GM23338 (cell line): Measurements from ENCODE around the gene RAB40C. TPM values are rescaled to one million over a fixed set of nuclear protein-coding genes. Genes with fewer than 3 reads are reported as not detected.

Experiments
- ATAC-seq: fragments of 200-7000 bp; cut with Tn5 transposase; 3 replicates; pipeline ENCODE4 v1.9.1; 2020
- DNase-seq: peaks from one replicate; pipeline ENCODE4 v3.0.0-alpha.2; 2015; ENCODE audit warnings: low spot score
- H2AFZ ChIP-seq: fragments of 200-600 bp; sonication (generic); 2 replicates; pipeline ENCODE4 v1.8.0; 2016; ENCODE audit warnings: antibody characterized with exemption, mild to moderate bottlenecking, moderate library complexity
- H3F3A ChIP-seq: fragments of 200-600 bp; sonication (generic); replicated peaks from 2 replicates; pipeline ENCODE4 v1.8.0; 2017; ENCODE audit warnings: antibody characterized with exemption, mixed run types, low read depth
- H3K27ac ChIP-seq: fragments of 200-600 bp; sonication (generic); 2 replicates; pipeline ENCODE4 v1.6.1; 2016; ENCODE audit warnings: low read depth
- H3K27me3 ChIP-seq: fragments of 200-600 bp; sonication (generic); 2 replicates; pipeline ENCODE4 v1.8.0; 2016; ENCODE audit warnings: mild to moderate bottlenecking, mixed run types, moderate library complexity; ENCODE audit not compliant: insufficient read depth
- H3K36me3 ChIP-seq: fragments of 200-600 bp; sonication (generic); 2 replicates; pipeline ENCODE4 v1.8.0; 2016; ENCODE audit warnings: mild to moderate bottlenecking; ENCODE audit not compliant: insufficient read depth
- H3K4me1 ChIP-seq: fragments of 200-600 bp; sonication (generic); 2 replicates; pipeline ENCODE4 v1.8.0; 2016; ENCODE audit warnings: mild to moderate bottlenecking, moderate library complexity; ENCODE audit not compliant: insufficient read depth
- H3K4me2 ChIP-seq: fragments of 200-600 bp; sonication (generic); 2 replicates; pipeline ENCODE4 v1.7.1; 2017; ENCODE audit warnings: mixed run types
- H3K4me3 ChIP-seq: fragments of 200-600 bp; sonication (generic); 2 replicates; pipeline ENCODE4 v1.6.1; 2016; ENCODE audit warnings: mixed run types
- H3K79me2 ChIP-seq: fragments of 200-600 bp; sonication (generic); replicated peaks from 2 replicates; pipeline ENCODE4 v1.8.0; 2017; ENCODE audit warnings: mild to moderate bottlenecking; ENCODE audit not compliant: insufficient read depth
- H3K9me2 ChIP-seq: fragments of 200-600 bp; sonication (generic); 2 replicates; pipeline ENCODE4 v1.8.0; 2017; ENCODE audit not compliant: insufficient read depth
- H4K20me1 ChIP-seq: fragments of 200-600 bp; sonication (generic); replicated peaks from 2 replicates; pipeline ENCODE4 v1.8.0; 2017; ENCODE audit warnings: mild to moderate bottlenecking; ENCODE audit not compliant: insufficient read depth
- H3K27ac Mint-ChIP-seq: 2 replicates; pipeline ENCODE4 v1.8.0; 2020; ENCODE audit warnings: inconsistent platforms, mild to moderate bottlenecking, moderate library complexity, mixed read lengths
- H3K27me3 Mint-ChIP-seq: 3 replicates; pipeline ENCODE4 v1.8.0; 2022; ENCODE audit warnings: low read depth, mild to moderate bottlenecking, moderate library complexity, mixed read lengths, inconsistent platforms; ENCODE audit not compliant: insufficient read depth, poor library complexity
- H3K36me3 Mint-ChIP-seq: 3 replicates; pipeline ENCODE4 v1.8.0; 2021; ENCODE audit warnings: low read depth, mild to moderate bottlenecking, inconsistent platforms, moderate library complexity, mixed read lengths
- H3K4me1 Mint-ChIP-seq: 3 replicates; pipeline ENCODE4 v1.8.0; 2020; ENCODE audit warnings: mild to moderate bottlenecking, inconsistent platforms, mixed read lengths
- H3K4me3 Mint-ChIP-seq: 3 replicates; pipeline ENCODE4 v1.8.0; 2021; ENCODE audit warnings: moderate library complexity, mild to moderate bottlenecking, inconsistent platforms, mixed read lengths
- H3K9me3 Mint-ChIP-seq: 3 replicates; pipeline ENCODE4 v1.8.0; 2020; ENCODE audit warnings: moderate library complexity, mild to moderate bottlenecking, inconsistent platforms, mixed read lengths
- CTCF ChIP-seq, 2 experiments: fragments of 200-600 bp in 1 of 2; sonication (generic) in 1 of 2; conservative IDR thresholded peaks; 2 replicates each; pipeline versions ENCODE4 v1.5.1 to v1.6.1; 2016 to 2017; ENCODE audit warnings: antibody characterized with exemption in 2 of 2, low read depth in 2 of 2, mild to moderate bottlenecking in 2 of 2, moderate library complexity in 1 of 2
- EZH2 ChIP-seq: fragments of 200-600 bp; sonication (generic); IDR thresholded peaks from one replicate; pipeline ENCODE4 v1.8.0; 2017; ENCODE audit warnings: antibody characterized with exemption, mild to moderate bottlenecking, low read depth; ENCODE audit not compliant: unreplicated experiment
- EZH2phosphoT487 ChIP-seq: fragments of 200-600 bp; sonication (generic); IDR thresholded peaks from one replicate; pipeline ENCODE4 v1.8.1; 2018; ENCODE audit warnings: antibody characterized with exemption; ENCODE audit not compliant: unreplicated experiment
- JUNB ChIP-seq: IDR thresholded peaks from one replicate; pipeline ENCODE4 v1.6.1; 2016; ENCODE audit warnings: antibody characterized with exemption; ENCODE audit not compliant: unreplicated experiment
- NANOG ChIP-seq: IDR thresholded peaks from 2 replicates; pipeline ENCODE4 v1.6.1; 2016; ENCODE audit warnings: antibody characterized with exemption, borderline replicate concordance
- POLR2AphosphoS5 ChIP-seq: IDR thresholded peaks from 2 replicates; pipeline ENCODE4 v1.6.1; 2016; ENCODE audit warnings: antibody characterized with exemption, low read depth
- ZNF114 ChIP-seq: fragments of 250-450 bp; sonication (Bioruptor Pico); IDR thresholded peaks from 2 replicates; pipeline ENCODE4 v1.5.0; 2020; ENCODE audit warnings: mild to moderate bottlenecking, moderate library complexity
- ZNF462 ChIP-seq: fragments of 250-450 bp; sonication (Bioruptor Pico); IDR thresholded peaks from 2 replicates; pipeline ENCODE4 v1.5.0; 2020; ENCODE audit warnings: mild to moderate bottlenecking, moderate library complexity
- polyA plus RNA-seq: library from polyadenylated mRNA; unstranded; fragments of >200 nt; fragmentation: Nextera tagmentation; extraction: Ambion mirVana; gene quantifications from 2 replicates; pipeline ENCODE4 v1.2.1, GENCODE V29; 2016
- total RNA-seq: library from RNA; depleted of rRNA; stranded (reverse); fragments of >200 nt; shearing (Covaris generic); gene quantifications from 2 replicates; pipeline ENCODE4 v1.2.3, GENCODE V29; 2014

The RAB40C gene
- total and polyA plus RNA-seq, 2 experiments from 2014 or later, result 11.2 to 24.6 TPM

- TF ChIP-seq ZNF462 (no peak), CTCF (conservative IDR thresholded peaks at IDR 0.05; ENCODE audit: low read depth in 2 of 2) (no peak), NANOG (no peak), JUNB (no peak), EZH2phosphoT487 (no peak), EZH2 (no peak)
These were observed 52.6 kb downstream of the RAB40C start (continued) for GRCh38 chr16:642189-643049.

GRCh38 chr16:643050-643368 is 53.1 kb downstream of the RAB40C start:
- peak overlapping the region; percentile 80 for H3K4me2 ChIP-seq
- H3K27ac ChIP-seq, result no peak overlapping the region
- Mint-ChIP-seq H3K27me3 (peaks cover 5% of the 10 kb centered on the region), H3K9me3 (no peaks in the 10 kb centered on the region), H3K27ac (no peak overlapping the region), H3K36me3 (no peaks in the 10 kb centered on the region), H3K4me3 (peak overlapping the region; percentile 75), H3K4me1 (peaks cover 16% of the 10 kb centered on the region; the same call in 2 of the 3 replicates)
- H3K9me2 ChIP-seq, result no peaks in the 10 kb centered on the region
- H3K27me3 ChIP-seq, result no peaks in the 10 kb centered on the region
- no peak for TF ChIP-seq EZH2phosphoT487
- no peak for TF ChIP-seq ZNF114
- TF ChIP-seq POLR2AphosphoS5, result no peak
- ATAC-seq, result no peak
- H3F3A ChIP-seq, result 0 out of 2 replicates have a peak, but pooled peaks cover 4% of the 10 kb centered on the region
- peak overlapping the region; percentile 74 for H3K4me3 ChIP-seq
- no peaks in the 10 kb centered on the region; the same call in 1 of the 2 replicates for H4K20me1 ChIP-seq
- peaks cover 17% of the 10 kb centered on the region; the same call in 1 of the 2 replicates for H3K79me2 ChIP-seq
- H3K4me1 ChIP-seq, result peaks cover 16% of the 10 kb centered on the region
- no peak overlapping the region for H2AFZ ChIP-seq
- H3K36me3 ChIP-seq, result no peaks in the 10 kb centered on the region
- no peak for DNase-seq
